ENCODE results near the gene PTPRN2.

Gene PTPRN2

DNA sequence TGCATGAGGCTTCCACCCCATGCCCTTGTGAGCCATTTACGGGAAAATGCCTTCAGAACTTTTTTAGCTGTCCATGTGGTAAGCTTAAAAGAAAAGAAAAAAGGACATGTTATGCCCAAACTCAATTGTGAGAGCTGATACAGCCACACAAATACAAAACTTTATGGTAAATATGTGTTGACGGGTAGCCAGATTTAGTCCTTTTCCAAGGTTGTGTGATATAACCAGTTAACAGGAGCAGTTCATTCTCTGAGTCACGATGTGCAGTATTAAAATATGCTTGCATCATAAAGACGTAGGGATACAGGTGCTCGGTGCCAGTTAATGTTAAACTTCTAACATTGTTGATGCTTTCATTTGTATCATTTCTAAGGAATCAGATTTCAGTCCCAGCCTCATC is 900.5 kb downstream of the PTPRN2 start:
- no peak for DNase-seq

- no peak for DNase-seq
Measured at GRCh38 chr7:157686285-157686894, 901.2 kb downstream of the PTPRN2 start.

DNA sequence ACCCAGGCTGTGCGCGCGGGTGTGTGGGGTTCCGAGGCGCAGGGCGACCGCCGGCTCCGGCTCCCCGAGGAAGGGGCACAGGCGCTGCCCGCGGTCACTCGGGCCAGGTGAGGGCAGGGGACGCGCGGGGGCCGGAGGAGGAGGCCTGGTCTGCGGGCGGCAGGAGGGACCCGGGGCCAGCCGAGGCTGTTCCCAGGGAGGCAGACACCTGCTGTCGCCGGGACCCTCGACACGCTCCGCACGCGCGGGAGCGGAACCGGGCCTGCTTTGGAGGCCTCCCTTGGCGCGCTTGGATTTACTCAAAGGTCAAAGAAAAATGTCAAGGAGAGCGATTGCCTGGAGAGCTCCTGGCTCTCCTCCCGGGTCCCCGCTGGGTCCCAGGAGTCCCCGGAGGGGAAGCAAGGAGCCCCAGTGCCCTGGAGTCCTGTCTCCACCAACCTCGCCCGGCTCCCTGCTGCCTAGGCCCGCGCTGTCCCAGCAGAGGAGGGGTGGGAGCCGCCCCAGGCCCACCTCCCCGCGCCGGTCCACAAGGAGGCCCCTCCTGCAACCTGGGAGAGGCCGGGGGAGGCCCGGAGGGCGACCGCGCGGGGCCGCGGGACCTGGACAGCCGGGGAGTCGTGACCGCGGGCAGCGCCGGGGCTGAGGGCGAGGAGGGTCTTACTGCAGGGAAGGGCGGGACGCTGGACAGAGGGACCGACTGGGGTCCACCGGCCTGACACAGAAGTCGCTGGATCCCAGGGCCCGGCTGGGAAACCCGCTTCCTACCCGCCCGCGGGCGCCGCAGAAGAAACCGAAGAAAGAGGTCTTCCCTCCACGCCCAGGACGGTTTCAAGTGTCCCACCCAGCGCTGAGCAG is 902.0 kb downstream of the PTPRN2 start:
- no peak for DNase-seq

GRCh38 chr7:157684909-157685429 is 902.7 kb downstream of the PTPRN2 start:
- DNase-seq = no peak

- DNase-seq = no peak
Measured at GRCh38 chr7:157684157-157684908, 903.3 kb downstream of the PTPRN2 start.

- DNase-seq = no peak
Measured at GRCh38 chr7:157683747-157684156, 903.9 kb downstream of the PTPRN2 start.

DNA sequence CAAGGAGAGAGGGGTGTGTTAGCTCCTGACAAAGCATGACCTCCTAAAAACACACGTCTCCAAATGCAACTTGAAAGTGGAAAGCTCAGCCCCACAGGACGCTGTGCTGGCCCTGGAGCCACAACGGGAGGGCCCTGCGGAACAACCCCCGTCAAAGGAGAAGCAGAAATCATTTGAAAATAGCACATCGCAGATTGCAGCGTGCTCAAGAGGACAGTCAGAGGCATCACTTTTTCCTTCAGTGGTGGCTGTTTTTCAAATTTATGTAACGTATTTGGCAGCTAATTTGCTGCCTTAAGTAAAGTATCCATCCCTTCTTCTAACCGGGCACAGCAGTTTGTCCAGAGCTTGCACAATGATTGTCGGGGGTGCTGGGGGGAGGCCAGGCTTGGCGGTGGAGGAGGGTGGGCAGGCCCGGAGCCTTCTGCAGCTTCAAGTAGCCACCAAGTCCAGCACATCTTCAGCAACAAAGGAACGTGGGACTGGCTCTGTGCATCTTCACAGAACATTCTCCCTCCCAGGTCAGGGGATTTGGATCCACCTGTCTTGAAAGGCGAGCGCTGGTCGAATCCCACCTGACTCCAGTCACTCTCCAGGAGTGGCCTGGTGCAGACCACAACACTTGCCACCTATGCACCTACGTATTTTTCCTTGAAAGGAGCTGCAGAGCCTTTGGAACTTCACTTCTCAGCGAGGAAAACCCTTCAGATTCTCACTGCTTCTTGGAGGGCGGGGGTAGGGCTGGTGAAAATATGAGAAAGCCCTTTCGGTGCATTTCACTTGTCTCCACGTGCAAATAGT is 904.5 kb downstream of the PTPRN2 start:
- no peak for DNase-seq

DNA sequence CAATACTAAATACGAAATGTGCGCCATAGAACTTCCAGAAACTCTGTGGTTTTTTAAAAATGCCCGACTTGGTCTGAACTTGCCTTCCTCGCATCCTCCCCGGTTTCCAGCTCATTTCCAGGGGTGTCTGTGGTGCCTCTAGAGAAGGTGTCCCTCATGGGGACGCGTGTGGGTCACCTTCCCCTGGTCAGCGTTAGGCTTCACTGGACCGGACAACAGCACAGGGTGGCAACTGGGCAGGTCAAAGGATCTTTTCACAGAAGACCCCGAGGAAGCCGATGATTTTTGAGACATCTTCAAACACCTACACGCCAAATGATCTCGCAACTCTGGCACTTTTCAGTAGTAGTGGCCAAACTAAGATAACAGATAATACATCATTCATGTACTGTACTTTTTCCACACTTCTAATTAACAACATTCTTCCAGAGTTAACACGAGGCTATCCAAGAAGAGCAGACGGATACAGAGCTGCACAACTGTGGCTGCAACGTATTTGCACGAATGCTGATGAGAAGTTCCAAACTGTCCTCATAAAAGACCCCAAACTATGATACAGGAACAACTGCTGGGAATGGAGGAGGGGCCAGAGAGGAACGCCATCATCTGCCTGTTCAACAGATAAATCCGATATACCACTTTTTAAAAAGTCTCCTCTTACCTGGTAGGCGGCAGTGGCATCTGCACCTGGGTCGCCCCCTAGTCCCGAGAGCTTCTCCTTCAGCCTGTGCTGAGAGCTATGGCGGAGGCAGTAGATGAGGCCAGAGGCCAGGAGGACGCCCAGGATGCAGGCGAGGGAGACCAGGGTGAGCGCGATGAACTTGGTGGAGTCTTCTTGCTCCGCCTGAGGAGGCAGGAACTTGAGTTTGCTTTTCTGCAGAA is 905.3 kb downstream of the PTPRN2 start:
- no peak for DNase-seq

GRCh38 chr7:157679607-157680006 is 908.0 kb downstream of the PTPRN2 start:
- DNase-seq = no peak

GRCh38 chr7:157678501-157678900 is 909.1 kb downstream of the PTPRN2 start:
- DNase-seq = no peak

DNA sequence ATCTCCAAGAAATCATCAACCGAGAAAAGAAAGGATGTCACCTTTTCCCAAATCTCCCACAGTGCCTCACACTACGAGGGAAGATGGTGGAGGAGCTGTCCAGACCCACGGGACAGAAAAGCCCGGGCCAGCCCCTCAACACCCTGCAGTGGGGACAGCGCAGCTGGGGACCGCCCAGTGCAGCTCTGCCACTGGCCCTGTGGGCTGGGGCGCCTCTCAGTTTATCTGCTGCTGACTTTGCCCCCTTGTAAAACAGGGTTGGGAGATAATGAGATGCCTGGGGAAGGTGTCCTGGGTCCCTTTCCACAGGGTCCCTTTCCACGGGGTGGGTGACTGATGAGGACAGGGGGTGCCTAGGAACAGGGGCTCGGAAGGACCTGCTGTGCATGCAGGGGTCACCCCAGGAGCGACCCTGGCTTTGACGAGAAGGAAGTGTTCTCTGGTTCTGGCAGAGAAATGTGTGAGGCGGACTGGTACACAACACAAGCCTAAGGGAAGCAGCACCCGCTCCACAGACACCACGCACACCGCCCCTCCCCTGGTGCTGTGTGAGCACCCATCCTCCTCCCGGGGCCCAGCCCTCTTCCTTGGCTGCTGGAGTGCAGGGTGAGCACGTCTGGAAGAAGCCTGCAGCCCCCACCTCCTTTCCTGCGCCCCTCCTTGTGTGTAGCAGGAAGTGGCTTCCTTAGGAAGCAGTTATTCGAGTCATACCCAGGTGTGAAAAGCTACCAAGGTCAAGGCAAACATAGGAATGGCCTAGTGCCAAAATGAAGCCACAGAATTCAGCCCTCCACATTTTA is 911.0 kb downstream of the PTPRN2 start:
- no peak for DNase-seq

- DNase-seq = no peak
Measured at GRCh38 chr7:157676001-157676400, 911.6 kb downstream of the PTPRN2 start.

- no peak for DNase-seq
Measured at GRCh38 chr7:157675427-157675927, 912.1 kb downstream of the PTPRN2 start.

DNA sequence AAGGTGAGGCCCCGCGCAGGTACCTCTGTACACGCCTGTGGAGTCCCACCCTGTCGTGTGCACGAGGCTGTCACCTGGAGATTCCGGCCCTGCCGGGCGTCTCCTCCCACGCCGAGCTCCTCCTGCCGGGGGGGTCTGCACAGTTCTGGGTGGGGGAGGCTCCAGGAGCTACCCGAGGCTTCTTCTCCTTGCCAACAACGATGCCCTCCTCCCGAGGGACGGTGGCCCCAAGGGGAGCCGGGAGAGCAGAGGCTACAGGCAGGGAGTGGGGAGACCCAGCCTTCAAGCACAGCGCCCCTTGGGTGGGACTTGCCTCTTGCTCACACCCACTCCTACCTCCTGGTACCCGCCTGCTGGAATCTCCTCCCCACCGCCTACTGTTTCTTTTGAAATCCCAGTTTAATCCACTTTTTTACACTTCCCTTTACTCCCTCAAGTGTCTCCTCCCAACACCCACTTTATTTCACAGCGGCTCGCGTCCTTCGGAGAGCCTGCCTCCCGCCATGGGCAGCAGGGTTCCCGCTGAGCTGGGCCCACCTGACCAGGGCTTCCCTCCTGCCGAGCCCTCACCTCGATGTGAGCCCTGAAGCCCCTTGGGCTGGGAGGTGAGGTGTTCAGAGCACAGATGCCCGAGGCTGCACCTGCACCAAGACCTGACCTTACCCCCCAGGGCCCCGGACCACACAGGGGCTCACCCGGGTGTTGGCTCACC is 912.8 kb downstream of the PTPRN2 start:
- DNase-seq = no peak

DNA sequence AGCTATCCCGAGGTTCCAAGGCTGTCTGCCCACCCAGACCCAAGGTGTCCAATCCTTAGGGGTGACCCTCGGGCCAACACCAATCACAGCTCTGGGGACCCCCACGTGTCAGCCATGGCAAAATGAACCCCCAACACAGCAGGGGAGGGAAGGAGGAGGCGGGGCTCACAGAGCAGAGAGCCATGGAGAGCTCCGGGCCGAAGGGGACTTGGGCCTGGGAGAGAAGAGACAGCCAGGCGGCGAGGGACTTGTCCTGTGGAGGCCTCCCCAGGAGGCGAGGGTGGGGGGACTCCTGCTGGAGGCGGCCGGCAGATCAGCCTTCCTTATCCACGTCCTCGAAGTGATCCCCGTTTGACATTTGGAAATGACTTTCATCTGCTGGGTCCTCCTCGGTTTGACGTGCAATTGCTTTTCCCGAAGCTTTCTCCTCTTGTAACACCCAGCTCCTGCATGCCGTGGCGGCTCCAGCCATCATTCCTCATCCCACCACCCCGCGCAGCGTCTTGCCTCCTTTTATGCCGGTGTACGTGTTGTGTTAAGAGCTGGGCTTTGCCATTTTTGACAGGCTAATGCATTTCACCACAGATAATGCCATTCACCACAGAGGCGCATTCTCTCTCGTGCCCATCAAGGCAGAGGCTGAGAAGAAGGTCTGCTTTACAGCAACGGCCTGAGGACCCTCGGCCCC is 913.5 kb downstream of the PTPRN2 start:
- DNase-seq = no peak

GRCh38 chr7:157673573-157673972 is 914.0 kb downstream of the PTPRN2 start:
- no peak for DNase-seq

- DNase-seq = no peak
Measured at GRCh38 chr7:157671358-157672255, 916.0 kb downstream of the PTPRN2 start.
